Large intestine (tissue), 3 donors: ENCODE results near the gene GFRA1. TPM values are rescaled to one million over a fixed set of nuclear protein-coding genes. Genes with fewer than 3 reads are reported as not detected.

Source experiments
- DNase-seq, 2 donors: peaks; one replicate each; pipeline versions ENCODE4 v3.0.0 to v3.0.0-alpha.2; 2013
- H3K27ac ChIP-seq: one replicate; pipeline ENCODE4 v1.5.1; 2013; ENCODE audit warnings: low read length
- H3K27me3 ChIP-seq: 2 replicates; pipeline ENCODE4 v1.6.1; 2013; ENCODE audit warnings: low read length; ENCODE audit not compliant: control insufficient read depth, insufficient read depth
- H3K36me3 ChIP-seq: 2 replicates; pipeline ENCODE4 v1.6.1; 2013; ENCODE audit warnings: low read length; ENCODE audit not compliant: control insufficient read depth, insufficient read depth
- H3K4me1 ChIP-seq: one replicate; pipeline ENCODE4 v1.6.1; 2013; ENCODE audit warnings: low read length; ENCODE audit not compliant: control insufficient read depth, insufficient read depth
- H3K4me3 ChIP-seq: one replicate; pipeline ENCODE4 v1.5.1; 2013; ENCODE audit warnings: low read length
- H3K9me3 ChIP-seq: one replicate; pipeline ENCODE4 v1.6.1; 2013; ENCODE audit warnings: mild to moderate bottlenecking, low read depth, low read length, moderate library complexity; ENCODE audit not compliant: control insufficient read depth
- WGBS: methylation state at CpG from one replicate; pipeline ENCODE4 v1.1.5; 2013; ENCODE audit warnings: low lambda C conversion rate; ENCODE audit not compliant: insufficient coverage; 5-methylcytosine and 5-hydroxymethylcytosine counted together
- polyA plus RNA-seq: library from polyadenylated mRNA; unstranded; fragments of 120-200 nt; gene quantifications from one replicate; pipeline ENCODE4 v1.2.1, GENCODE V29; 2013

The GFRA1 gene
- polyA plus RNA-seq, 1 donor = 17.4 TPM

- no peak for DNase-seq
- Histone ChIP-seq H3K9me3 (no peaks in the 10 kb centered on the region), H3K27ac (no peak overlapping the region), H3K27me3 (no peaks in the 10 kb centered on the region), H3K36me3 (no peaks in the 10 kb centered on the region), H3K4me1 (no peaks in the 10 kb centered on the region), H3K4me3 (no peak overlapping the region)
- 71% methylated on average over 5 of the region's 6 CpGs for WGBS
Observed at GRCh38 chr10:116150606-116151005, 122.4 kb downstream of the GFRA1 start.

- no peaks in the 10 kb centered on the region for H3K27me3 ChIP-seq
- 90% methylated on average over 2 of the region's 15 CpGs for WGBS
Observed at GRCh38 chr10:116147147-116147905, 125.7 kb downstream of the GFRA1 start.

GRCh38 chr10:116146372-116147140 is 126.5 kb downstream of the GFRA1 start:
- WGBS = 83% methylated on average over 1 of the region's 3 CpGs
- Histone ChIP-seq H3K27ac (no peak overlapping the region), H3K27me3 (no peaks in the 10 kb centered on the region), H3K4me3 (no peak overlapping the region), H3K36me3 (no peaks in the 10 kb centered on the region), H3K4me1 (no peaks in the 10 kb centered on the region), H3K9me3 (no peaks in the 10 kb centered on the region)
- DNase-seq = no peak

More at GRCh38 chr10:116147147-116147905, 125.7 kb downstream of the GFRA1 start:
- Histone ChIP-seq H3K27ac (no peak overlapping the region), H3K36me3 (no peaks in the 10 kb centered on the region), H3K4me1 (no peaks in the 10 kb centered on the region), H3K9me3 (no peaks in the 10 kb centered on the region), H3K4me3 (no peak overlapping the region)
- DNase-seq = no peak

- 92% methylated on average over 2 of the region's 4 CpGs for WGBS
- Histone ChIP-seq H3K27ac (no peak overlapping the region), H3K4me3 (no peak overlapping the region), H3K4me1 (no peaks in the 10 kb centered on the region), H3K27me3 (no peaks in the 10 kb centered on the region), H3K9me3 (no peaks in the 10 kb centered on the region), H3K36me3 (no peaks in the 10 kb centered on the region)
- DNase-seq = no peak
Observed at GRCh38 chr10:116143673-116144222, 129.3 kb downstream of the GFRA1 start.

GRCh38 chr10:116141855-116142254 is 131.2 kb downstream of the GFRA1 start:
- Histone ChIP-seq H3K27me3 (no peaks in the 10 kb centered on the region), H3K27ac (no peak overlapping the region), H3K4me1 (no peaks in the 10 kb centered on the region), H3K9me3 (no peaks in the 10 kb centered on the region), H3K36me3 (no peaks in the 10 kb centered on the region), H3K4me3 (no peak overlapping the region)
- no peak for DNase-seq
- 71% methylated on average over 1 of the region's 5 CpGs for WGBS

GRCh38 chr10:116141246-116141645 is 131.8 kb downstream of the GFRA1 start:
- Histone ChIP-seq H3K36me3 (no peaks in the 10 kb centered on the region), H3K27me3 (no peaks in the 10 kb centered on the region), H3K9me3 (no peaks in the 10 kb centered on the region), H3K27ac (no peak overlapping the region), H3K4me3 (no peak overlapping the region), H3K4me1 (no peaks in the 10 kb centered on the region)
- no peak for DNase-seq
- WGBS = no CpG with 5 or more reads among the region's 5 CpGs

- no peak for DNase-seq
- H3K27ac ChIP-seq = no peak overlapping the region
- no peak overlapping the region for H3K4me3 ChIP-seq
- no peaks in the 10 kb centered on the region for H3K4me1 ChIP-seq
- no peaks in the 10 kb centered on the region for H3K9me3 ChIP-seq
- H3K36me3 ChIP-seq = no peaks in the 10 kb centered on the region
- no peaks in the 10 kb centered on the region for H3K27me3 ChIP-seq
- 100% methylated on average over 2 of the region's 3 CpGs for WGBS
Observed at GRCh38 chr10:116139886-116140285, 133.1 kb downstream of the GFRA1 start.

- H3K27ac ChIP-seq = no peak overlapping the region
Observed at GRCh38 chr10:116138897-116139296, 134.1 kb downstream of the GFRA1 start.

GRCh38 chr10:116136261-116136660 is 136.7 kb downstream of the GFRA1 start:
- no peak overlapping the region for H3K4me3 ChIP-seq
- no peak overlapping the region for H3K27ac ChIP-seq
- H3K4me1 ChIP-seq = no peaks in the 10 kb centered on the region
- DNase-seq = no peak
- no peaks in the 10 kb centered on the region for H3K27me3 ChIP-seq
- no CpG with 5 or more reads among the region's 4 CpGs for WGBS
- H3K36me3 ChIP-seq = no peaks in the 10 kb centered on the region
- H3K9me3 ChIP-seq = no peaks in the 10 kb centered on the region

More at GRCh38 chr10:116138897-116139296, 134.1 kb downstream of the GFRA1 start:
- Histone ChIP-seq H3K36me3 (no peaks in the 10 kb centered on the region), H3K27me3 (no peaks in the 10 kb centered on the region), H3K4me1 (no peaks in the 10 kb centered on the region), H3K9me3 (no peaks in the 10 kb centered on the region), H3K4me3 (no peak overlapping the region)
- 80% methylated on average over 1 of the region's 4 CpGs for WGBS
- no peak for DNase-seq

GRCh38 chr10:116134322-116134721 is 138.7 kb downstream of the GFRA1 start:
- Histone ChIP-seq H3K4me3 (no peak overlapping the region), H3K9me3 (no peaks in the 10 kb centered on the region), H3K36me3 (no peaks in the 10 kb centered on the region), H3K4me1 (no peaks in the 10 kb centered on the region), H3K27me3 (no peaks in the 10 kb centered on the region), H3K27ac (no peak overlapping the region)
- DNase-seq = no peak
- no CpG with 5 or more reads among the region's 3 CpGs for WGBS
